GM12892 (cell line): ENCODE results near the gene TMEM9.

Experiments used
- POLR2A ChIP-seq: IDR thresholded peaks from 2 replicates; pipeline ENCODE4 v1.6.1; 2011; ENCODE audit warnings: low read depth, low read length, control low read depth
- POLR2AphosphoS5 ChIP-seq: IDR thresholded peaks from 2 replicates; pipeline ENCODE4 v1.6.1; 2011; ENCODE audit warnings: low read depth, low read length, control low read depth
- TAF1 ChIP-seq: IDR thresholded peaks from 2 replicates; pipeline ENCODE4 v1.6.1; 2011; ENCODE audit warnings: low read depth, mild to moderate bottlenecking, control low read depth, low read length, borderline replicate concordance

DNA sequence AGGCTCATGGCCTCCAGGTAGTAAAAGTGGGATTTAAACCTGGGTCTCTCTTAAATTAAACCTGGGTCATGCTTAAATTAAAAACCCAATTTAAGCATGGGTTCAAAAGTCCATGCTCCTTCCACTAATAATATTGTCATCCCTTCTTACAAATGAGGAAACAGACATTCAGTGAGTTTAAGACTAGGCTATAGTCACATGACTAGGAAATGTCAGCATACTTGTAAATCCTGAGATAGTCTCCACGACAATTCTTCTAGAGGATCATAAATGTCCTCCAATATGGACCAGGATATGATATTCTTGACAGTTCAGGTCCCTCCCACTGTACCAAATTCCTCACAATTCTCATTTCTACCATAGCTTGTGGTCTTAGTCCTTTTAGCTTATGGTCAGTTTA lies 25.9 kb upstream of the TMEM9 start:
- TF ChIP-seq POLR2A (no peak), POLR2AphosphoS5 (no peak), TAF1 (no peak)
